Measurements from ENCODE around the gene CNTNAP2. TPM values are rescaled to one million over a fixed set of nuclear protein-coding genes. Genes with fewer than 3 reads are reported as not detected.

CNTNAP2 gene
- total and polyA plus RNA-seq, 3 experiments from 2014 or later: not detected

- no peak overlapping the region for H3K4me3 Mint-ChIP-seq
- Histone ChIP-seq H3K36me3 (ENCODE audit: insufficient read depth, low read length) (no peaks in the 10 kb centered on the region), H3K27me3 (ENCODE audit: insufficient read depth, low read length, poor library complexity, severe bottlenecking) (no peaks in the 10 kb centered on the region), H3K4me1 (ENCODE audit: insufficient read depth, low read length) (no peaks in the 10 kb centered on the region), H3K27ac (ENCODE audit: low read depth, low read length) (no peak overlapping the region), H3K4me3 (ENCODE audit: low read length) (no peak overlapping the region), H3K9me3 (ENCODE audit: low read length) (no peaks in the 10 kb centered on the region)
- H3K27me3 Mint-ChIP-seq: no peaks in the 10 kb centered on the region
- H3K4me1 Mint-ChIP-seq: no peaks in the 10 kb centered on the region
- ChIA-PET POLR2A (no interaction called here), CTCF (no interaction called here)
- no peak overlapping the region for H3K27ac Mint-ChIP-seq
- H3K36me3 Mint-ChIP-seq: no peaks in the 10 kb centered on the region
- no peak for DNase-seq
- H3K9me3 Mint-ChIP-seq: peaks cover 1 to 14% (median 6%) of the 10 kb centered on the region in 5 donors
These were observed 298.3 kb downstream of the CNTNAP2 start for GRCh38 chr7:146414937-146415336.

DNA sequence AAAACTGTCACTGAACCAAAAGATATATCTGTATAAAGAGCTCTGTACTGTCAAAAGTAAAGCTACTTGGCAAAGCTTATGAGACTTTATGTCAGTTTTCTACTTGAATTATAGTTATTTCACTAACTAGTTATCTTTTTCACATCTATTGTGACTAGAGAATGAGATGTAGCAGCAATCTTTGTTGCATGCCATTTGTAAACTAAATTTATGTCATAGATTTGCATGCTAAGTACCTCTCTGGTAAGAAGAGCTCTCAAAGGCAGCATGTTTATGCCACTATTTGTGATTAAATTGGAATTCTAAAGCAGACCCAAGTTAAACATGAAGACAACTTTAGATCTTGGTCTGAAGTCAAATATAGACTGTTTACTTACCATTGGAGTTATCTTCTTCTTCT is 300.6 kb downstream of the CNTNAP2 start:
- no peaks in the 10 kb centered on the region for H3K4me1 Mint-ChIP-seq
- peaks cover 0 to 12% (median 2%) of the 10 kb centered on the region in 5 donors for H3K9me3 Mint-ChIP-seq
- H3K4me3 Mint-ChIP-seq: no peak overlapping the region
- no peak overlapping the region for H3K27ac Mint-ChIP-seq
- H3K9me3 ChIP-seq (ENCODE audit: low read length): no peaks in the 10 kb centered on the region
- no peaks in the 10 kb centered on the region for H3K4me1 ChIP-seq (ENCODE audit: insufficient read depth, low read length)
- no peaks in the 10 kb centered on the region for H3K27me3 ChIP-seq (ENCODE audit: insufficient read depth, low read length, poor library complexity, severe bottlenecking)
- no peaks in the 10 kb centered on the region for H3K36me3 Mint-ChIP-seq
- no peak overlapping the region for H3K4me3 ChIP-seq (ENCODE audit: low read length)
- POLR2A ChIA-PET: no interaction called here
- no peaks in the 10 kb centered on the region for H3K27me3 Mint-ChIP-seq
- no peak overlapping the region for H3K27ac ChIP-seq (ENCODE audit: low read depth, low read length)
- no peaks in the 10 kb centered on the region for H3K36me3 ChIP-seq (ENCODE audit: insufficient read depth, low read length)
- DNase-seq: no peak
- CTCF ChIA-PET: no interaction called here

DNA sequence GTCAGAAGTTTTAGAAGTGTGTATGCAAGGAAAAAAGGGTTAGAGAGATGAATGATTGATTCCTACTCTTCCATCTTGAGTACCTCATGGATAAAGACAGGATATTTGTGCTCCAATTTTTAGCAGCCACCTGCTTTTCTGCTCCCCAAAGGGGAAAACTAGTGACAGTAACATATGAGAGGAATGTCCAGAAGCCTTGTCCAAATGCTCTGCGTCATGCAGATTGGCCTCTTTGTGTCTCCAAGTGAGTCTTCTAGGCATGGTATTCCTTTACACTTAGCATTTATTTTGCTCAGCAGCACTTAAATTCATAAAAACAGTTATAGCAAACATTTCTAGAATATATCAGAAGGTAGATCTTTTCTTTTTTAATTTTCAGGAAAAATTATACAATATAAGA is 306.8 kb downstream of the CNTNAP2 start:
- no peaks in the 10 kb centered on the region for H3K27me3 Mint-ChIP-seq
- ChIA-PET POLR2A (no interaction called here), CTCF (no interaction called here)

GRCh38 chr7:146424084-146424483 is 307.5 kb downstream of the CNTNAP2 start:
- H3K27ac Mint-ChIP-seq: no peak overlapping the region
- POLR2A ChIA-PET: no interaction called here

More for the DNA sequence above, 306.8 kb downstream of the CNTNAP2 start:
- no peak overlapping the region for H3K4me3 ChIP-seq (ENCODE audit: low read length)
- DNase-seq: no peak
- H3K27ac ChIP-seq (ENCODE audit: low read depth, low read length): no peak overlapping the region
- H3K4me3 Mint-ChIP-seq: no peak overlapping the region
- H3K4me1 ChIP-seq (ENCODE audit: insufficient read depth, low read length): no peaks in the 10 kb centered on the region
- H3K9me3 ChIP-seq (ENCODE audit: low read length): no peaks in the 10 kb centered on the region
- no peaks in the 10 kb centered on the region for H3K36me3 ChIP-seq (ENCODE audit: insufficient read depth, low read length)
- no peaks in the 10 kb centered on the region for H3K4me1 Mint-ChIP-seq
- no peak overlapping the region for H3K27ac Mint-ChIP-seq
- H3K9me3 Mint-ChIP-seq: peaks cover 0 to 31% (median 0%) of the 10 kb centered on the region in 5 donors
- no peaks in the 10 kb centered on the region for H3K27me3 ChIP-seq (ENCODE audit: insufficient read depth, low read length, poor library complexity, severe bottlenecking)
- H3K36me3 Mint-ChIP-seq: no peaks in the 10 kb centered on the region

GRCh38 chr7:146433501-146433900 is 316.9 kb downstream of the CNTNAP2 start:
- H3K4me3 ChIP-seq (ENCODE audit: low read length): no peak overlapping the region
- CTCF ChIA-PET: no interaction called here
- H3K27me3 Mint-ChIP-seq: no peaks in the 10 kb centered on the region
- no peaks in the 10 kb centered on the region for H3K36me3 Mint-ChIP-seq
- no peaks in the 10 kb centered on the region for H3K9me3 ChIP-seq (ENCODE audit: low read length)
- no peak overlapping the region for H3K27ac Mint-ChIP-seq
- no peak overlapping the region for H3K27ac ChIP-seq (ENCODE audit: low read depth, low read length)
- H3K4me3 Mint-ChIP-seq: no peak overlapping the region
- no peaks in the 10 kb centered on the region for H3K36me3 ChIP-seq (ENCODE audit: insufficient read depth, low read length)
- DNase-seq: no peak
- H3K4me1 Mint-ChIP-seq: no peaks in the 10 kb centered on the region
- H3K9me3 Mint-ChIP-seq: peaks cover 0 to 39% (median 12%) of the 10 kb centered on the region in 5 donors
- H3K27me3 ChIP-seq (ENCODE audit: insufficient read depth, low read length, poor library complexity, severe bottlenecking): no peaks in the 10 kb centered on the region
- no peaks in the 10 kb centered on the region for H3K4me1 ChIP-seq (ENCODE audit: insufficient read depth, low read length)
- POLR2A ChIA-PET: no interaction called here

More at GRCh38 chr7:146424084-146424483, 307.5 kb downstream of the CNTNAP2 start:
- Histone ChIP-seq H3K27me3 (ENCODE audit: insufficient read depth, low read length, poor library complexity, severe bottlenecking) (no peaks in the 10 kb centered on the region), H3K4me3 (ENCODE audit: low read length) (no peak overlapping the region), H3K9me3 (ENCODE audit: low read length) (no peaks in the 10 kb centered on the region), H3K36me3 (ENCODE audit: insufficient read depth, low read length) (no peaks in the 10 kb centered on the region), H3K27ac (ENCODE audit: low read depth, low read length) (no peak overlapping the region), H3K4me1 (ENCODE audit: insufficient read depth, low read length) (no peaks in the 10 kb centered on the region)
- CTCF ChIA-PET: no interaction called here
- Mint-ChIP-seq H3K4me1 (no peaks in the 10 kb centered on the region), H3K9me3 (peaks cover 0 to 31% (median 4%) of the 10 kb centered on the region in 5 donors), H3K36me3 (no peaks in the 10 kb centered on the region), H3K27me3 (no peaks in the 10 kb centered on the region), H3K4me3 (no peak overlapping the region)
- no peak for DNase-seq

GRCh38 chr7:146443102-146443501 is 326.5 kb downstream of the CNTNAP2 start:
- no peaks in the 10 kb centered on the region for H3K4me1 Mint-ChIP-seq
- no peaks in the 10 kb centered on the region for H3K36me3 Mint-ChIP-seq
- Histone ChIP-seq H3K4me3 (ENCODE audit: low read length) (no peak overlapping the region), H3K4me1 (ENCODE audit: insufficient read depth, low read length) (no peaks in the 10 kb centered on the region), H3K36me3 (ENCODE audit: insufficient read depth, low read length) (no peaks in the 10 kb centered on the region), H3K27ac (ENCODE audit: low read depth, low read length) (no peak overlapping the region), H3K27me3 (ENCODE audit: insufficient read depth, low read length, poor library complexity, severe bottlenecking) (no peaks in the 10 kb centered on the region), H3K9me3 (ENCODE audit: low read length) (no peaks in the 10 kb centered on the region)
- H3K27me3 Mint-ChIP-seq: no peaks in the 10 kb centered on the region
- H3K27ac Mint-ChIP-seq: no peak overlapping the region
- POLR2A ChIA-PET: no interaction called here
- H3K4me3 Mint-ChIP-seq: no peak overlapping the region
- CTCF ChIA-PET: no interaction called here
- peaks cover 0 to 31% (median 10%) of the 10 kb centered on the region in 5 donors for H3K9me3 Mint-ChIP-seq
- no peak for DNase-seq

DNA sequence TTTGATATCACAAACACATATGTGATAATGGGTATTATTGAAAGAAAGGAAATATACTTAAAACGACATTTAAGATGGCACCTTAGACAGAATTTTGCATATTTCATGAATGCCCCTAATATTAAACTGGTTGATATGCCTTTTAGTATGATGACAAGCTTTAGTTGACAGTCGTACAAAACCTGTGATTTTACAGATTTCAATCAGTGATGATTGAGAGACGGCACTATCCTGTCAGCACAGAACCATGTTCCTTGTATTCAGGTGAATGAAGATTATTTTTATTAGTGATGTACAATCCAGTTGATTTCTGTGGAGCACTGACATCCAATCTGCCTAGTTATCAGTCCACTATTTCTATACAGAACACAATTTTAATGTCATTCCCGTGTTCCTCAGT is 333.0 kb downstream of the CNTNAP2 start:
- Mint-ChIP-seq H3K27me3 (peaks cover 0 to 1% of the 10 kb centered on the region in 2 donors), H3K27ac (no peak overlapping the region), H3K4me1 (no peaks in the 10 kb centered on the region), H3K36me3 (peaks cover 0 to 1% (median 0%) of the 10 kb centered on the region in 3 donors), H3K4me3 (no peak overlapping the region), H3K9me3 (peaks cover 2 to 47% (median 6%) of the 10 kb centered on the region in 5 donors)
- Histone ChIP-seq H3K27me3 (ENCODE audit: insufficient read depth, low read length, poor library complexity, severe bottlenecking) (no peaks in the 10 kb centered on the region), H3K9me3 (ENCODE audit: low read length) (no peaks in the 10 kb centered on the region), H3K4me1 (ENCODE audit: insufficient read depth, low read length) (no peaks in the 10 kb centered on the region), H3K4me3 (ENCODE audit: low read length) (no peak overlapping the region), H3K36me3 (ENCODE audit: insufficient read depth, low read length) (no peaks in the 10 kb centered on the region), H3K27ac (ENCODE audit: low read depth, low read length) (no peak overlapping the region)
- ChIA-PET POLR2A (no interaction called here), CTCF (no interaction called here)
- DNase-seq: no peak

GRCh38 chr7:146455091-146455655 is 338.6 kb downstream of the CNTNAP2 start:
- Histone ChIP-seq H3K4me3 (ENCODE audit: low read length) (no peak overlapping the region), H3K9me3 (ENCODE audit: low read length) (no peaks in the 10 kb centered on the region), H3K27ac (ENCODE audit: low read depth, low read length) (no peak overlapping the region), H3K4me1 (ENCODE audit: insufficient read depth, low read length) (no peaks in the 10 kb centered on the region), H3K27me3 (ENCODE audit: insufficient read depth, low read length, poor library complexity, severe bottlenecking) (no peaks in the 10 kb centered on the region), H3K36me3 (ENCODE audit: insufficient read depth, low read length) (no peaks in the 10 kb centered on the region)
- no peak for DNase-seq
- CTCF ChIA-PET: no interaction called here
- no peak overlapping the region for H3K27ac Mint-ChIP-seq
- peaks cover 0 to 1% (median 0%) of the 10 kb centered on the region in 3 donors for H3K36me3 Mint-ChIP-seq
- POLR2A ChIA-PET: no interaction called here
- no peaks in the 10 kb centered on the region for H3K4me1 Mint-ChIP-seq
- peaks cover 0 to 16% (median 6%) of the 10 kb centered on the region in 5 donors for H3K9me3 Mint-ChIP-seq
- H3K4me3 Mint-ChIP-seq: no peak overlapping the region
- H3K27me3 Mint-ChIP-seq: peaks cover 0 to 1% of the 10 kb centered on the region in 2 donors

- no peaks in the 10 kb centered on the region for H3K27me3 ChIP-seq (ENCODE audit: insufficient read depth, low read length, poor library complexity, severe bottlenecking)
- H3K27me3 Mint-ChIP-seq: no peaks in the 10 kb centered on the region
- H3K4me3 ChIP-seq (ENCODE audit: low read length): no peak overlapping the region
- POLR2A ChIA-PET: no interaction called here
- no peak overlapping the region for H3K27ac Mint-ChIP-seq
- no peaks in the 10 kb centered on the region for H3K9me3 ChIP-seq (ENCODE audit: low read length)
- H3K36me3 ChIP-seq (ENCODE audit: insufficient read depth, low read length): no peaks in the 10 kb centered on the region
- H3K4me1 ChIP-seq (ENCODE audit: insufficient read depth, low read length): no peaks in the 10 kb centered on the region
- CTCF ChIA-PET: no interaction called here
- H3K4me1 Mint-ChIP-seq: no peaks in the 10 kb centered on the region
- H3K27ac ChIP-seq (ENCODE audit: low read depth, low read length): no peak overlapping the region
- no peaks in the 10 kb centered on the region for H3K36me3 Mint-ChIP-seq
- no peak overlapping the region for H3K4me3 Mint-ChIP-seq
- H3K9me3 Mint-ChIP-seq: peaks cover 2 to 17% (median 7%) of the 10 kb centered on the region in 5 donors
- no peak for DNase-seq
These were observed 362.4 kb downstream of the CNTNAP2 start for GRCh38 chr7:146479040-146479439.

All from CD8-positive, alpha-beta memory T cell (primary cell).